Medulla oblongata (tissue), 1 donor: ENCODE measurements around the gene PACSIN3.
A peak's percentile ranks its signal among the peaks of the same experiment; 100 is the strongest.
"Not testable (repeated sequence)": the region's sequence is repeated elsewhere in the genome, so short reads cannot be mapped to it uniquely, and the experiment has no call there.

ENCODE experiments used
- DNase-seq: peaks from one replicate; pipeline ENCODE4 v3.0.0-alpha.2; 2015; ENCODE audit errors: extremely low spot score

The PACSIN3 gene

GRCh38 chr11:47192111-47192510, 5.9 kb upstream of the PACSIN3 start:
- DNase-seq, result no peak

GRCh38 chr11:47191137-47191536, 4.9 kb upstream of the PACSIN3 start:
- DNase-seq, result not testable (repeated sequence)

- no peak for DNase-seq
Observed at GRCh38 chr11:47189100-47189834, 3.0 kb upstream of the PACSIN3 start.

- no peak for DNase-seq
Observed at GRCh38 chr11:47188259-47188658, 2.0 kb upstream of the PACSIN3 start.

GRCh38 chr11:47187723-47188122, 1.5 kb upstream of the PACSIN3 start:
- no peak for DNase-seq

- DNase-seq, result peak; percentile 37
Observed at GRCh38 chr11:47186700-47187695, 764 bp upstream of the PACSIN3 start.

- DNase-seq, result peak; percentile 50
Observed at GRCh38 chr11:47185305-47186075, 744 bp downstream of the PACSIN3 start.

- DNase-seq, result peak; percentile 90
Observed at GRCh38 chr11:47184711-47185304, 1.4 kb downstream of the PACSIN3 start.

GRCh38 chr11:47183969-47184368, 2.3 kb downstream of the PACSIN3 start:
- DNase-seq, result no peak

- no peak for DNase-seq
Observed at GRCh38 chr11:47183031-47183856, 3.0 kb downstream of the PACSIN3 start.

GRCh38 chr11:47182380-47182779, 3.9 kb downstream of the PACSIN3 start:
- DNase-seq, result no peak

- no peak for DNase-seq
Observed at GRCh38 chr11:47181271-47181670, 5.0 kb downstream of the PACSIN3 start.

- DNase-seq, result no peak
Observed at GRCh38 chr11:47180006-47180787, 6.0 kb downstream of the PACSIN3 start.

GRCh38 chr11:47179655-47179991, 6.6 kb downstream of the PACSIN3 start:
- DNase-seq, result no peak

GRCh38 chr11:47178737-47179654, 7.2 kb downstream of the PACSIN3 start:
- no peak for DNase-seq

GRCh38 chr11:47178316-47178715, 7.9 kb downstream of the PACSIN3 start:
- DNase-seq, result no peak

GRCh38 chr11:47177846-47178245, 8.4 kb downstream of the PACSIN3 start:
- DNase-seq, result no peak

GRCh38 chr11:47177229-47177845, 8.9 kb downstream of the PACSIN3 start:
- DNase-seq, result peak; percentile 94
